HepG2 (cell line): ENCODE measurements around the gene PPM1H. TPM values are rescaled to one million over a fixed set of nuclear protein-coding genes. Genes with fewer than 3 reads are reported as not detected.

Source experiments
- ATAC-seq: fragments of 200-7000 bp; cut with Tn5 transposase; 3 replicates; pipeline ENCODE4 v1.9.1; 2020; ENCODE audit warnings: mild to moderate bottlenecking, moderate library complexity
- BruUV-seq: library from RNA; stranded (reverse); fragments of 400-500 nt; replicated peaks from 2 replicates; lab custom pipeline; 2021; lab: Mats Ljungman, UMichigan
- CTCF ChIA-PET: fragments of 300-600 bp; formaldehyde crosslinking; extraction: SDS; loops from one replicate; lab custom pipeline; 2021; ENCODE audit warnings: low total read pairs, inconsistent platforms, low intra/inter-chr PET ratio; lab: Yijun Ruan, JAX
- POLR2A ChIA-PET: fragments of 350-600 bp; sonication (Branson Sonifier 250); formaldehyde crosslinking; loops from one replicate; lab custom pipeline; 2020; ENCODE audit warnings: antibody characterized with exemption, inconsistent platforms; lab: Yijun Ruan, JAX
- DNase-seq: peaks from one replicate; pipeline ENCODE4 v3.0.0-alpha.2; 2015; ENCODE audit warnings: low spot score
- FAIRE-seq: peaks from 3 replicates; lab custom pipeline; 2011; peaks lifted over from hg19 to GRCh38; lab: Jason Lieb, UNC
- H2AFZ ChIP-seq: one replicate; pipeline ENCODE4 v1.6.1; 2011; ENCODE audit warnings: low read length, inconsistent platforms
- H3K27ac ChIP-seq: fragments of 300-600 bp; 3 replicates; pipeline ENCODE4 v1.8.0; 2011; ENCODE audit warnings: mixed run types, mild to moderate bottlenecking, mixed read lengths, low read length, inconsistent platforms; ENCODE audit not compliant: insufficient read depth; ENCODE audit errors: extremely low read length
- H3K27me3 ChIP-seq, 2 experiments: fragments of 200-600 bp in 1 of 2; 2 replicates in 1 of 2; 3 replicates in 1 of 2; pipeline versions ENCODE4 v1.6.0 to v1.8.0; 2011; ENCODE audit warnings: low read length in 2 of 2, mild to moderate bottlenecking in 2 of 2, moderate library complexity in 2 of 2, inconsistent platforms in 1 of 2; ENCODE audit not compliant: insufficient read depth in 2 of 2, control insufficient read depth in 1 of 2
- H3K36me3 ChIP-seq, 2 experiments: fragments of 200-600 bp in 1 of 2; replicated peaks in 1 of 2; 2 replicates in 1 of 2; 3 replicates in 1 of 2; pipeline versions ENCODE4 v1.5.1 to v1.8.0; 2011; ENCODE audit warnings: low read length in 2 of 2, inconsistent platforms in 1 of 2; ENCODE audit not compliant: insufficient read depth in 2 of 2, control insufficient read depth in 1 of 2
- H3K4me1 ChIP-seq: 2 replicates; pipeline ENCODE4 v1.5.1; 2012; ENCODE audit warnings: low read length, inconsistent platforms; ENCODE audit not compliant: insufficient read depth
- H3K4me2 ChIP-seq: 2 replicates; pipeline ENCODE4 v1.6.0; 2011; ENCODE audit warnings: low read depth, low read length, inconsistent platforms
- H3K4me3 ChIP-seq, 3 experiments: fragments of 200-600 bp in 1 of 3; sonication (generic), shearing (Covaris generic) in 1 of 3; replicated peaks in 1 of 3; 2 replicates each; pipeline ENCODE4 v1.5.1; 2011 to 2016; ENCODE audit warnings: low read length in 3 of 3, inconsistent platforms in 2 of 3, low read depth in 2 of 3, mild to moderate bottlenecking in 2 of 3, control low read depth in 1 of 3, mixed read lengths in 1 of 3; ENCODE audit not compliant: insufficient read depth in 1 of 3
- H3K79me2 ChIP-seq: one replicate; pipeline ENCODE4 v1.6.1; 2011; ENCODE audit warnings: low read length, inconsistent platforms; ENCODE audit not compliant: insufficient read depth
- H3K9ac ChIP-seq: 2 replicates; pipeline ENCODE4 v1.6.0; 2011; ENCODE audit warnings: mild to moderate bottlenecking, low read depth, low read length, inconsistent platforms; ENCODE audit not compliant: insufficient read depth
- H3K9me3 ChIP-seq: 2 replicates; pipeline ENCODE4 v1.5.1; 2012; ENCODE audit warnings: mild to moderate bottlenecking, low read length
- H4K20me1 ChIP-seq: 2 replicates; pipeline ENCODE4 v1.6.0; 2011; ENCODE audit warnings: inconsistent platforms, mild to moderate bottlenecking, low read length, moderate library complexity; ENCODE audit not compliant: insufficient read depth
- DNMT3B ChIP-seq: conservative IDR thresholded peaks from 2 replicates; pipeline ENCODE4 v1.6.1; 2016; ENCODE audit warnings: missing biosample characterization, control low read depth
- FOSL2 ChIP-seq: sonication (generic); formaldehyde crosslinking; IDR thresholded peaks from 2 replicates; pipeline ENCODE4 v1.4.0; 2020; ENCODE audit warnings: missing genetic modification reagents
- GPN1 ChIP-seq: sonication (generic); formaldehyde crosslinking; IDR thresholded peaks from 2 replicates; pipeline ENCODE4 v1.5.1; 2020; ENCODE audit warnings: missing genetic modification reagents, borderline replicate concordance
- HOXD1 ChIP-seq: sonication (generic); formaldehyde crosslinking; IDR thresholded peaks from 2 replicates; pipeline ENCODE4 v1.5.0; 2020; ENCODE audit warnings: missing genetic modification reagents
- JARID2 ChIP-seq: sonication (generic); formaldehyde crosslinking; IDR thresholded peaks from 2 replicates; pipeline ENCODE4 v1.8.1; 2023; ENCODE audit warnings: missing genetic modification reagents, inconsistent platforms; ENCODE audit not compliant: insufficient replicate concordance
- KLF13 ChIP-seq: sonication (generic); formaldehyde crosslinking; IDR thresholded peaks from 2 replicates; pipeline ENCODE4 v1.4.0; 2020; ENCODE audit warnings: mild to moderate bottlenecking, missing genetic modification reagents
- NFIC ChIP-seq: IDR thresholded peaks from 2 replicates; pipeline ENCODE4 v1.6.1; 2012; ENCODE audit warnings: mild to moderate bottlenecking, low read length, inconsistent platforms
- POLR2AphosphoS2 ChIP-seq: IDR thresholded peaks from 2 replicates; pipeline ENCODE4 v1.6.1; 2011; ENCODE audit warnings: low read depth, low read length, improper control_type of control experiment
- TCF7L2 ChIP-seq: IDR thresholded peaks from 2 replicates; pipeline ENCODE4 v1.6.1; 2011; ENCODE audit warnings: mild to moderate bottlenecking, low read depth, low read length, moderate library complexity
- TEAD3 ChIP-seq: optimal IDR thresholded peaks from 2 replicates; pipeline ENCODE3; 2016; ENCODE audit warnings: borderline replicate concordance
- XBP1 ChIP-seq: sonication (generic); formaldehyde crosslinking; IDR thresholded peaks from 2 replicates; pipeline ENCODE4 v1.5.0; 2020; ENCODE audit warnings: missing genetic modification reagents
- ZBTB1 ChIP-seq: sonication (generic); formaldehyde crosslinking; IDR thresholded peaks from 2 replicates; pipeline ENCODE4 v1.4.0; 2020; ENCODE audit warnings: missing genetic modification reagents, borderline replicate concordance
- ZBTB8A ChIP-seq: sonication (generic); formaldehyde crosslinking; IDR thresholded peaks from 2 replicates; pipeline ENCODE4 v1.4.0; 2020; ENCODE audit warnings: mild to moderate bottlenecking, low read depth, missing genetic modification reagents, borderline replicate concordance
- ZNF3 ChIP-seq: IDR thresholded peaks from 2 replicates; pipeline ENCODE4 v1.7.0; 2017; ENCODE audit warnings: inconsistent platforms
- ZNF335 ChIP-seq: sonication (generic); formaldehyde crosslinking; IDR thresholded peaks from 2 replicates; pipeline ENCODE4 v1.4.0; 2020; ENCODE audit warnings: missing genetic modification reagents
- ZNF460 ChIP-seq: sonication (generic); formaldehyde crosslinking; IDR thresholded peaks from 2 replicates; pipeline ENCODE4 v1.5.1; 2020; ENCODE audit warnings: missing genetic modification reagents, mild to moderate bottlenecking, borderline replicate concordance
- ZNF569 ChIP-seq: sonication (generic); formaldehyde crosslinking; IDR thresholded peaks from 2 replicates; pipeline ENCODE4 v1.5.0; 2020; ENCODE audit warnings: mild to moderate bottlenecking, missing genetic modification reagents, moderate library complexity, borderline replicate concordance
- ZNF652 ChIP-seq: IDR thresholded peaks from 2 replicates; pipeline ENCODE4 v1.6.1; 2016; ENCODE audit warnings: low read depth, borderline replicate concordance
- ZNF709 ChIP-seq: sonication (generic); formaldehyde crosslinking; IDR thresholded peaks from 2 replicates; pipeline ENCODE4 v1.5.0; 2020; ENCODE audit warnings: mild to moderate bottlenecking, missing genetic modification reagents
- ZNF788 ChIP-seq: sonication (generic); formaldehyde crosslinking; IDR thresholded peaks from 2 replicates; pipeline ENCODE4 v1.5.0; 2020; ENCODE audit warnings: mild to moderate bottlenecking, missing genetic modification reagents, borderline replicate concordance
- WGBS: methylation state at CpG from one replicate; pipeline ENCODE4 v1.1.6; 2017; ENCODE audit warnings: low lambda C conversion rate; 5-methylcytosine and 5-hydroxymethylcytosine counted together
- in situ Hi-C: cut with HindIII; loops from 2 replicates; pipeline ENCODE4 v1.10.0; 2017; ENCODE audit warnings: low pct_unique_long_range_greater_than_20kb; ENCODE audit not compliant: extremely low pct_ligation_motif_present
- intact Hi-C: fragments of 100-400 bp; cut with micrococcal nuclease; formaldehyde crosslinking; loops from one replicate; pipeline ENCODE4 v1.10.0; 2022; ENCODE audit not compliant: unreplicated experiment
- polyA plus RNA-seq, 8 experiments: library from polyadenylated mRNA; depleted of rRNA in 3 of 8; stranded (reverse) in 7 of 8; unstranded in 1 of 8; fragments of >200 nt; fragmentation: Illumina TruSeq in 4 of 8; extraction: Trizol in 4 of 8; gene quantifications; 2 replicates each; pipeline versions ENCODE4 v1.2.1 to v1.2.3, GENCODE V29; 2011 to 2016; ENCODE audit warnings: low read depth in 4 of 8, missing spikeins in 1 of 8, mixed read lengths in 1 of 8; ENCODE audit not compliant: insufficient read depth in 1 of 8
- total RNA-seq, 5 experiments: library from RNA; depleted of rRNA; stranded (reverse); fragments of >200 nt; fragmentation: Illumina TruSeq; extraction: Trizol; gene quantifications; 2 replicates each; pipeline ENCODE4 v1.2.3, GENCODE V29; 2016; ENCODE audit warnings: low read depth in 1 of 5
- TF ChIP-seq, protein P1 (sequence below): IDR thresholded peaks from 2 replicates; pipeline ENCODE4 v1.4.0; 2020; ENCODE audit warnings: mild to moderate bottlenecking, missing genetic modification reagents

PPM1H gene
- total and polyA plus RNA-seq, 2 of the 13 experiments (the other 11 are each of a cell fraction or from before 2014, with no cell fraction given): 29.1 to 38.1 TPM

GRCh38 chr12:62948123-62948522 is 13.2 kb upstream of the PPM1H start (continued):
- TF ChIP-seq XBP1 (CRISPR knock-in tag): no peak
- TF ChIP-seq ZBTB1 (CRISPR knock-in tag): no peak
- TF ChIP-seq HOXD1 (CRISPR knock-in tag): no peak

- ATAC-seq (no peak), DNase-seq (no peak), FAIRE-seq (no peak)
- CTCF ChIA-PET: no interaction called here
- H3K4me1 ChIP-seq: no peaks in the 10 kb centered on the region
- WGBS: 39% methylated on average over 5 of the region's 5 CpGs
- peak overlapping the region; percentile 25 for H2AFZ ChIP-seq
- BruUV-seq: no TSS peak
- POLR2A ChIA-PET: no interaction called here
- in situ Hi-C loops (no loop called here), intact Hi-C loops (no loop called here)
- no peak overlapping the region for H3K9ac ChIP-seq
- H3K27me3 ChIP-seq: no peaks in the 10 kb centered on the region
- no peak overlapping the region for H3K27ac ChIP-seq
- no peaks in the 10 kb centered on the region for H3K9me3 ChIP-seq
- H4K20me1 ChIP-seq: no peaks in the 10 kb centered on the region
- no peak overlapping the region for H3K4me2 ChIP-seq
- no peak overlapping the region for H3K4me3 ChIP-seq
- no peaks in the 10 kb centered on the region for H3K36me3 ChIP-seq
- H3K79me2 ChIP-seq: no peaks in the 10 kb centered on the region
- TF ChIP-seq ZNF569 (CRISPR knock-in tag) (no peak), NFIC (no peak), GPN1 (CRISPR knock-in tag) (no peak), ZNF652 (CRISPR knock-in tag) (no peak), DNMT3B (CRISPR knock-in tag) (no peak), ZNF335 (CRISPR knock-in tag) (no peak), ZBTB8A (CRISPR knock-in tag) (no peak), KLF13 (CRISPR knock-in tag) (no peak), FOSL2 (CRISPR knock-in tag) (no peak), TEAD3 (CRISPR knock-in tag) (no peak), TCF7L2 (no peak), POLR2AphosphoS2 (no peak), JARID2 (CRISPR knock-in tag) (no peak), ZNF460 (no peak), ZNF788 (CRISPR knock-in tag) (no peak), ZNF3 (no peak), ZNF709 (no peak)
- TF ChIP-seq, protein P1, sequence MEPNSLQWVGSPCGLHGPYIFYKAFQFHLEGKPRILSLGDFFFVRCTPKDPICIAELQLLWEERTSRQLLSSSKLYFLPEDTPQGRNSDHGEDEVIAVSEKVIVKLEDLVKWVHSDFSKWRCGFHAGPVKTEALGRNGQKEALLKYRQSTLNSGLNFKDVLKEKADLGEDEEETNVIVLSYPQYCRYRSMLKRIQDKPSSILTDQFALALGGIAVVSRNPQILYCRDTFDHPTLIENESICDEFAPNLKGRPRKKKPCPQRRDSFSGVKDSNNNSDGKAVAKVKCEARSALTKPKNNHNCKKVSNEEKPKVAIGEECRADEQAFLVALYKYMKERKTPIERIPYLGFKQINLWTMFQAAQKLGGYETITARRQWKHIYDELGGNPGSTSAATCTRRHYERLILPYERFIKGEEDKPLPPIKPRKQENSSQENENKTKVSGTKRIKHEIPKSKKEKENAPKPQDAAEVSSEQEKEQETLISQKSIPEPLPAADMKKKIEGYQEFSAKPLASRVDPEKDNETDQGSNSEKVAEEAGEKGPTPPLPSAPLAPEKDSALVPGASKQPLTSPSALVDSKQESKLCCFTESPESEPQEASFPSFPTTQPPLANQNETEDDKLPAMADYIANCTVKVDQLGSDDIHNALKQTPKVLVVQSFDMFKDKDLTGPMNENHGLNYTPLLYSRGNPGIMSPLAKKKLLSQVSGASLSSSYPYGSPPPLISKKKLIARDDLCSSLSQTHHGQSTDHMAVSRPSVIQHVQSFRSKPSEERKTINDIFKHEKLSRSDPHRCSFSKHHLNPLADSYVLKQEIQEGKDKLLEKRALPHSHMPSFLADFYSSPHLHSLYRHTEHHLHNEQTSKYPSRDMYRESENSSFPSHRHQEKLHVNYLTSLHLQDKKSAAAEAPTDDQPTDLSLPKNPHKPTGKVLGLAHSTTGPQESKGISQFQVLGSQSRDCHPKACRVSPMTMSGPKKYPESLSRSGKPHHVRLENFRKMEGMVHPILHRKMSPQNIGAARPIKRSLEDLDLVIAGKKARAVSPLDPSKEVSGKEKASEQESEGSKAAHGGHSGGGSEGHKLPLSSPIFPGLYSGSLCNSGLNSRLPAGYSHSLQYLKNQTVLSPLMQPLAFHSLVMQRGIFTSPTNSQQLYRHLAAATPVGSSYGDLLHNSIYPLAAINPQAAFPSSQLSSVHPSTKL (CRISPR knock-in tag): no peak
Observed at GRCh38 chr12:62947364-62947763, 12.4 kb upstream of the PPM1H start.
